ENCODE measurements around the gene PIAS1. TPM values are rescaled to one million over a fixed set of nuclear protein-coding genes. Genes with fewer than 3 reads are reported as not detected.

PIAS1 gene
- total and polyA plus RNA-seq, 2 donors (not counting 1 experiment from before 2014, with no cell fraction given): 28.8 to 87.3 TPM

GRCh38 chr15:68229386-68230156 lies 175.5 kb downstream of the PIAS1 start, which contains the start of gene CLN6:
Gene CLN6 (minus strand): TSS chr15:68229728. CDS start chr15:68229584, 144 bp downstream.
- POLR2A ChIA-PET: interaction anchor here (2.6 to 3.6 kb wide), 2 partner anchors 48 to 175 kb away, joined by 9 to 26 read pairs; partner anchors contain the start of genes FEM1B and PIAS1
- intact Hi-C loops (cut with micrococcal nuclease): loop anchor here (1.0 to 5.0 kb wide), 4 partner anchors 48 to 588 kb away; partner anchors contain the start of genes FEM1B, PIAS1 and RNU6-1
- peaks cover 8% of the 10 kb centered on the region for H4K20me1 ChIP-seq (ENCODE audit: control insufficient read depth, insufficient read depth, low read length, poor library complexity, severe bottlenecking)
- Mint-ChIP-seq H3K27me3 (no peaks in the 10 kb centered on the region), H3K4me1 (peaks cover 45% of the 10 kb centered on the region), H3K4me3 (peak within 1 kb of the TSS; percentile 96), H3K27ac (peak within 1 kb of the TSS; percentile 92), H3K9me3 (ENCODE audit: insufficient read depth) (no peaks in the 10 kb centered on the region)
- peaks cover 0 to 2% (median 0%) of the 10 kb centered on the region in 4 experiments for H3K27me3 ChIP-seq (replicated peaks in 1 of 4; ENCODE audit: control extremely low read depth in 1 of 4, control insufficient read depth in 3 of 4, insufficient read depth in 4 of 4, low read length in 3 of 4)
- H3K36me3 ChIP-seq (replicated peaks in 1 of 2; ENCODE audit: control extremely low read depth in 1 of 2, control insufficient read depth in 1 of 2, extremely low read depth in 1 of 2, insufficient read depth in 2 of 2, low read length in 1 of 2): no peaks in the 10 kb centered on the region
- H3K9ac ChIP-seq (ENCODE audit: low read length): peak within 1 kb of the TSS; percentile 91
- H3K27ac ChIP-seq (ENCODE audit: low read length in 2 of 2): peak within 1 kb of the TSS; percentile 60 to 88
- TF ChIP-seq EZH2 (IDR thresholded peaks at IDR 0.05; ENCODE audit: borderline replicate concordance, insufficient read depth, low read depth, low read length, poor library complexity, severe bottlenecking) (no peak), CTCF (IDR thresholded peaks at IDR 0.05) (no peak)
- peak within 1 kb of the TSS; percentile 57 to 76 (median 73) for H3K4me3 ChIP-seq (ENCODE audit: control extremely low read depth in 1 of 5, extremely low read depth in 1 of 5, insufficient read depth in 1 of 5, low read depth in 2 of 5, low read length in 4 of 5)
- CTCF ChIA-PET: interaction anchor here (1.1 kb wide), 1 partner anchor 48 kb away, joined by 6 read pairs; the partner anchor contains the start of gene FEM1B
- ATAC-seq (ENCODE audit: low read depth) (peak; percentile 87), DNase-seq (peak; percentile 93)
- no peaks in the 10 kb centered on the region for H3K9me3 ChIP-seq (ENCODE audit: control extremely low read depth in 1 of 3, control insufficient read depth in 2 of 3, insufficient read depth in 1 of 3, low read length in 2 of 3)
- 1% methylated on average over 82 of the region's 82 CpGs for WGBS (ENCODE audit: insufficient coverage)
- peak within 1 kb of the TSS; percentile 97 for H2AFZ ChIP-seq (ENCODE audit: insufficient read depth, low read depth, low read length, poor library complexity, severe bottlenecking)
- peaks cover 53% of the 10 kb centered on the region for H3K79me2 ChIP-seq (ENCODE audit: control insufficient read depth, insufficient read depth, low read length)
- H3K4me1 ChIP-seq (ENCODE audit: control insufficient read depth in 2 of 2, insufficient read depth in 2 of 2, low read length in 2 of 2): peaks cover 23 to 42% of the 10 kb centered on the region in 2 donors
- peak within 1 kb of the TSS; percentile 98 for H3K4me2 ChIP-seq (replicated peaks; ENCODE audit: low read depth, low read length, poor library complexity, severe bottlenecking)
